Measurements from ENCODE around the gene KIAA0753. TPM values are rescaled to one million over a fixed set of nuclear protein-coding genes. Genes with fewer than 3 reads are reported as not detected.

KIAA0753 gene
- total and polyA plus RNA-seq, 9 of the 15 experiments (the other 6 are each of a cell fraction or from before 2014, with no cell fraction given) = 2.0 to 9.0 (median 6.9) TPM

DNA sequence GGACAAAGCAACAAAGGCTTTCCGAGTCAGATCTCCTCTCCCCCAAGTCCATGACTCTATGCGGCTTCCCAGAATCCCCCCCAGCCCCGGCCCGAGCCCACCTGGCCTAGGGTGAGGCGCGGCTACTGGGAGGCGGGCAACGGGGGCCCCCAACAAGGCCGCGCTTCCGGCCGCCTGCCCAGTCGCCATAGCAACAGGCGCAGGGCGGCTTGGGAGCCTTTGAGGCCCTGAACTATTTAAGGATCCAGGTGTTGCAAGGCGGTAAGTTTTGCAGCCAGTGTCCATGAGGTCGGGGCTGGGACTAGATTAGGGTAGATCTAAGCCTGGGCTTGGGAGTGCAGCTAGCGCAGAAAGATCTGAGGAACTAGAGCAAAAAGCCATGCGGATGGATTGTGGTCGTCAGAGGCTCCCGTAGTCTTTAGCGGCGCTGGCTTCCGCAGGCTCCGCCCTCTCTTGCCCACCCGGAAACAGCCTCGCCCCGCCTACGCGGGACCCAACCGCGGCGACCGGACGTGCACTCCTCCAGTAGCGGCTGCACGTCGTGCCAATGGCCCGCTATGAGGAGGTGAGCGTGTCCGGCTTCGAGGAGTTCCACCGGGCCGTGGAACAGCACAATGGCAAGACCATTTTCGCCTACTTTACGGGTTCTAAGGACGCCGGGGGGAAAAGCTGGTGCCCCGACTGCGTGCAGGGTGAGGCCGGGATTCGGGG, at the start of gene KIAA0753, which contains the start of gene TXNDC17 (continued):
- TF ChIP-seq, protein P1, sequence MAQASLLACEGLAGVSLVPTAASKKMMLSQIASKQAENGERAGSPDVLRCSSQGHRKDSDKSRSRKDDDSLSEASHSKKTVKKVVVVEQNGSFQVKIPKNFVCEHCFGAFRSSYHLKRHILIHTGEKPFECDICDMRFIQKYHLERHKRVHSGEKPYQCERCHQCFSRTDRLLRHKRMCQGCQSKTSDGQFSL (CRISPR knock-in tag; IDR thresholded peaks at IDR 0.05) = no peak
- TF ChIP-seq, protein P1 (tag; IDR thresholded peaks at IDR 0.05) = no peak
- TF ChIP-seq SUPT5H (IDR thresholded peaks at IDR 0.05) (peak; percentile 85), POLR2A (conservative IDR thresholded peaks at IDR 0.05) (peak; percentile 94), BCL6 (CRISPR knock-in tag; IDR thresholded peaks at IDR 0.05) (no peak), CEBPG (CRISPR knock-in tag; IDR thresholded peaks at IDR 0.05) (no peak), CEBPG (tag; conservative IDR thresholded peaks at IDR 0.05 in 1 of 2, IDR thresholded peaks at IDR 0.05 in 1 of 2) (no peak), TCF3 (CRISPR knock-in tag; IDR thresholded peaks at IDR 0.05) (no peak), NBN (IDR thresholded peaks at IDR 0.05; ENCODE audit: low read depth) (no peak), ZNF24 (IDR thresholded peaks at IDR 0.05) (no peak), KAT7 (CRISPR knock-in tag; IDR thresholded peaks at IDR 0.05; ENCODE audit: borderline replicate concordance) (no peak), NR3C1 (CRISPR knock-in tag; IDR thresholded peaks at IDR 0.05) (no peak), WHSC1 (IDR thresholded peaks at IDR 0.05; ENCODE audit: low read length) (no peak), ELF1 (tag; IDR thresholded peaks at IDR 0.05) (peak; percentile 95), BACH1 (tag; IDR thresholded peaks at IDR 0.05) (no peak), FOXP1 (CRISPR knock-in tag; IDR thresholded peaks at IDR 0.05) (no peak), PML (IDR thresholded peaks at IDR 0.05; ENCODE audit: low read length) (peak; percentile 29; the same call in 1 of the 2 replicates), ZNF561 (CRISPR knock-in tag; conservative IDR thresholded peaks at IDR 0.05) (no peak)
- TF ChIP-seq, protein P2, sequence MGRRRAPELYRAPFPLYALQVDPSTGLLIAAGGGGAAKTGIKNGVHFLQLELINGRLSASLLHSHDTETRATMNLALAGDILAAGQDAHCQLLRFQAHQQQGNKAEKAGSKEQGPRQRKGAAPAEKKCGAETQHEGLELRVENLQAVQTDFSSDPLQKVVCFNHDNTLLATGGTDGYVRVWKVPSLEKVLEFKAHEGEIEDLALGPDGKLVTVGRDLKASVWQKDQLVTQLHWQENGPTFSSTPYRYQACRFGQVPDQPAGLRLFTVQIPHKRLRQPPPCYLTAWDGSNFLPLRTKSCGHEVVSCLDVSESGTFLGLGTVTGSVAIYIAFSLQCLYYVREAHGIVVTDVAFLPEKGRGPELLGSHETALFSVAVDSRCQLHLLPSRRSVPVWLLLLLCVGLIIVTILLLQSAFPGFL (CRISPR knock-in tag; IDR thresholded peaks at IDR 0.05) = no peak
- TF ChIP-seq, protein P3, sequence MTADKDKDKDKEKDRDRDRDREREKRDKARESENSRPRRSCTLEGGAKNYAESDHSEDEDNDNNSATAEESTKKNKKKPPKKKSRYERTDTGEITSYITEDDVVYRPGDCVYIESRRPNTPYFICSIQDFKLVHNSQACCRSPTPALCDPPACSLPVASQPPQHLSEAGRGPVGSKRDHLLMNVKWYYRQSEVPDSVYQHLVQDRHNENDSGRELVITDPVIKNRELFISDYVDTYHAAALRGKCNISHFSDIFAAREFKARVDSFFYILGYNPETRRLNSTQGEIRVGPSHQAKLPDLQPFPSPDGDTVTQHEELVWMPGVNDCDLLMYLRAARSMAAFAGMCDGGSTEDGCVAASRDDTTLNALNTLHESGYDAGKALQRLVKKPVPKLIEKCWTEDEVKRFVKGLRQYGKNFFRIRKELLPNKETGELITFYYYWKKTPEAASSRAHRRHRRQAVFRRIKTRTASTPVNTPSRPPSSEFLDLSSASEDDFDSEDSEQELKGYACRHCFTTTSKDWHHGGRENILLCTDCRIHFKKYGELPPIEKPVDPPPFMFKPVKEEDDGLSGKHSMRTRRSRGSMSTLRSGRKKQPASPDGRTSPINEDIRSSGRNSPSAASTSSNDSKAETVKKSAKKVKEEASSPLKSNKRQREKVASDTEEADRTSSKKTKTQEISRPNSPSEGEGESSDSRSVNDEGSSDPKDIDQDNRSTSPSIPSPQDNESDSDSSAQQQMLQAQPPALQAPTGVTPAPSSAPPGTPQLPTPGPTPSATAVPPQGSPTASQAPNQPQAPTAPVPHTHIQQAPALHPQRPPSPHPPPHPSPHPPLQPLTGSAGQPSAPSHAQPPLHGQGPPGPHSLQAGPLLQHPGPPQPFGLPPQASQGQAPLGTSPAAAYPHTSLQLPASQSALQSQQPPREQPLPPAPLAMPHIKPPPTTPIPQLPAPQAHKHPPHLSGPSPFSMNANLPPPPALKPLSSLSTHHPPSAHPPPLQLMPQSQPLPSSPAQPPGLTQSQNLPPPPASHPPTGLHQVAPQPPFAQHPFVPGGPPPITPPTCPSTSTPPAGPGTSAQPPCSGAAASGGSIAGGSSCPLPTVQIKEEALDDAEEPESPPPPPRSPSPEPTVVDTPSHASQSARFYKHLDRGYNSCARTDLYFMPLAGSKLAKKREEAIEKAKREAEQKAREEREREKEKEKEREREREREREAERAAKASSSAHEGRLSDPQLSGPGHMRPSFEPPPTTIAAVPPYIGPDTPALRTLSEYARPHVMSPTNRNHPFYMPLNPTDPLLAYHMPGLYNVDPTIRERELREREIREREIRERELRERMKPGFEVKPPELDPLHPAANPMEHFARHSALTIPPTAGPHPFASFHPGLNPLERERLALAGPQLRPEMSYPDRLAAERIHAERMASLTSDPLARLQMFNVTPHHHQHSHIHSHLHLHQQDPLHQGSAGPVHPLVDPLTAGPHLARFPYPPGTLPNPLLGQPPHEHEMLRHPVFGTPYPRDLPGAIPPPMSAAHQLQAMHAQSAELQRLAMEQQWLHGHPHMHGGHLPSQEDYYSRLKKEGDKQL (CRISPR knock-in tag; IDR thresholded peaks at IDR 0.05; ENCODE audit: borderline replicate concordance) = no peak
- TF ChIP-seq, protein P4, sequence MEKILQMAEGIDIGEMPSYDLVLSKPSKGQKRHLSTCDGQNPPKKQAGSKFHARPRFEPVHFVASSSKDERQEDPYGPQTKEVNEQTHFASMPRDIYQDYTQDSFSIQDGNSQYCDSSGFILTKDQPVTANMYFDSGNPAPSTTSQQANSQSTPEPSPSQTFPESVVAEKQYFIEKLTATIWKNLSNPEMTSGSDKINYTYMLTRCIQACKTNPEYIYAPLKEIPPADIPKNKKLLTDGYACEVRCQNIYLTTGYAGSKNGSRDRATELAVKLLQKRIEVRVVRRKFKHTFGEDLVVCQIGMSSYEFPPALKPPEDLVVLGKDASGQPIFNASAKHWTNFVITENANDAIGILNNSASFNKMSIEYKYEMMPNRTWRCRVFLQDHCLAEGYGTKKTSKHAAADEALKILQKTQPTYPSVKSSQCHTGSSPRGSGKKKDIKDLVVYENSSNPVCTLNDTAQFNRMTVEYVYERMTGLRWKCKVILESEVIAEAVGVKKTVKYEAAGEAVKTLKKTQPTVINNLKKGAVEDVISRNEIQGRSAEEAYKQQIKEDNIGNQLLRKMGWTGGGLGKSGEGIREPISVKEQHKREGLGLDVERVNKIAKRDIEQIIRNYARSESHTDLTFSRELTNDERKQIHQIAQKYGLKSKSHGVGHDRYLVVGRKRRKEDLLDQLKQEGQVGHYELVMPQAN (IDR thresholded peaks at IDR 0.05; ENCODE audit: borderline replicate concordance) = peak; percentile 33; the same call in 1 of the 2 replicates

Data from K562 (cell line).